LNCAP (cell line): Measurements from ENCODE around the gene ADARB2.

Experiments used
- TF ChIP-seq, protein P1 (sequence below): fragments of 450-650 bp; IDR thresholded peaks from 2 replicates; pipeline ENCODE4 v1.5.1; 2017; ENCODE audit warnings: mild to moderate bottlenecking

The ADARB2 gene

DNA sequence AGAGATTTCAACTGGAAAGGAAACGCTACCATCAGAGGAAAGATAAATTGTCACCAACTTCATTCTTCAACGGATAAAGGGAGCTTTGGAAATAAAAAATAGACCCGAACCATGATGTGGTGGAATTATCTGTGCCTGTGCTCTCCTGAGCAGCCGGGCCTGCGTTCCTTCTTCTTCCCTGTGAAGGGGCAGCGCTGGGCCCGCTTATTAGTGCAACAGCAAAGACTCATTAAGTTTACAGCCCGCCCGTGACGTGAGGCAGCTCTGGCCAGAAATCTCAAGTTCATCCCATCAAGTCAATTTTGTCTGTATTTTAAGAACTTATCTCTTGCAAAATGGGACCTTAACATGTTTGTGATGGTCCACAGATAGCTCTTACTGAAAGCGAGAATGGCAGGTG lies 193.7 kb downstream of the ADARB2 start:
- TF ChIP-seq, protein P1, sequence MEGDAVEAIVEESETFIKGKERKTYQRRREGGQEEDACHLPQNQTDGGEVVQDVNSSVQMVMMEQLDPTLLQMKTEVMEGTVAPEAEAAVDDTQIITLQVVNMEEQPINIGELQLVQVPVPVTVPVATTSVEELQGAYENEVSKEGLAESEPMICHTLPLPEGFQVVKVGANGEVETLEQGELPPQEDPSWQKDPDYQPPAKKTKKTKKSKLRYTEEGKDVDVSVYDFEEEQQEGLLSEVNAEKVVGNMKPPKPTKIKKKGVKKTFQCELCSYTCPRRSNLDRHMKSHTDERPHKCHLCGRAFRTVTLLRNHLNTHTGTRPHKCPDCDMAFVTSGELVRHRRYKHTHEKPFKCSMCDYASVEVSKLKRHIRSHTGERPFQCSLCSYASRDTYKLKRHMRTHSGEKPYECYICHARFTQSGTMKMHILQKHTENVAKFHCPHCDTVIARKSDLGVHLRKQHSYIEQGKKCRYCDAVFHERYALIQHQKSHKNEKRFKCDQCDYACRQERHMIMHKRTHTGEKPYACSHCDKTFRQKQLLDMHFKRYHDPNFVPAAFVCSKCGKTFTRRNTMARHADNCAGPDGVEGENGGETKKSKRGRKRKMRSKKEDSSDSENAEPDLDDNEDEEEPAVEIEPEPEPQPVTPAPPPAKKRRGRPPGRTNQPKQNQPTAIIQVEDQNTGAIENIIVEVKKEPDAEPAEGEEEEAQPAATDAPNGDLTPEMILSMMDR = no peak

DNA sequence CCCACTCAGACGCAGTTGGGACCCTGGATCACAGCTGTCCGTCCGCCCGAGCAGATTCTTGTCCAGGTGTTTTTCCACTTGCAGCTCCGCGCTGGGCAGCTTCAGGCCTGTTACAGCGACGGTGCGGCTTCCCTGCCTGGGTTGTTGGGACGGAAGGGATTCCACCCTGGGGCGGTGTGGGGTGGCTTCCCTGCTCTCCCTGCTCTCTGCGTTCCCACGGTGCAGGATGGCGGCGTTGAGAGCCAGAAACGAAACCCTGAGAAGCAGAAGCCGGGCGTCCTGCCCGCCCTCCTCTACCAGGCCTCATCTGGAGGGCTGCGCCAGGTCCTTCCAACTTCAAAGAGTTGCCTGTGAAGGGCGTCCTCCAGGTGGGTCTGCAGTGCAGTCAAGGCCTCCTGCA lies 194.4 kb downstream of the ADARB2 start:
- TF ChIP-seq, protein P1 = no peak

DNA sequence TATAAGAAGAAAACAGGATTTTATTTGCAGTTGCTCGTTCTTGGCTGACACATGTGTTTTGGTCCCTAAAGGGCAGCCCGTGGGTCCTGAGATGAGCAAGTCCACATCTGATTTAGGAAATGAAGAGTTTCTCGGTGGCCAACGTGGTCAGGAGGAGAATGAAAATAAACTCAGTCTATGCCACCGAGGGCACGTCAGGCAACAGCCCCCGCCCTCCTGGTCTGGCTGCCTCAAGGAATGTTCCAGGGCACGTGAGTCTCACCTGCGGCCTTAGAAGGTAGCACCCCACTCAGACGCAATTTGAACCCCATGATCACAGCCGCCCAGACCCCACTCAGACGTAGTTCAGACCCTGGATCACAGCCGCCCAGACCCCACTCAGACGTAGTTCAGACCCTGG lies 197.2 kb downstream of the ADARB2 start:
- TF ChIP-seq, protein P1 = no peak

DNA sequence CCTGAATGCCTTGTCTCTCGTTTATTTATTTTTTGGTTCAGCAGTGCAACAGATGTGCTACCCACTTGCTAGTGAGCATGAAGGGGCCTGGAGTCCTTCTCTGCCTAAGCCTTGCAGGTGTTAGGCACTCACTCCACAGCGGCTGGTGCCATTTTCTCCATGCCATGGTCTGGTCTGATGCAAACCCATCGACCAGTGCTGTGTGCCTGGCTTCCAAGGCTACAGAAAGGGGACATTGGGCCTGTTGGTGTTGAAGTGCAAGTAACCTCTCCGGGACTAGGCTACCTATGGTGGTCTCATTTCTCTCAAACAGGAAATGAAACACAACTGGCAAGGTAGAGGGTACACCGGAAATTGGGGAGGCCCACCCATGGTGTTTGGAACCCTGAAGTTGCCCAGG lies 198.1 kb downstream of the ADARB2 start:
- TF ChIP-seq, protein P1 = no peak

DNA sequence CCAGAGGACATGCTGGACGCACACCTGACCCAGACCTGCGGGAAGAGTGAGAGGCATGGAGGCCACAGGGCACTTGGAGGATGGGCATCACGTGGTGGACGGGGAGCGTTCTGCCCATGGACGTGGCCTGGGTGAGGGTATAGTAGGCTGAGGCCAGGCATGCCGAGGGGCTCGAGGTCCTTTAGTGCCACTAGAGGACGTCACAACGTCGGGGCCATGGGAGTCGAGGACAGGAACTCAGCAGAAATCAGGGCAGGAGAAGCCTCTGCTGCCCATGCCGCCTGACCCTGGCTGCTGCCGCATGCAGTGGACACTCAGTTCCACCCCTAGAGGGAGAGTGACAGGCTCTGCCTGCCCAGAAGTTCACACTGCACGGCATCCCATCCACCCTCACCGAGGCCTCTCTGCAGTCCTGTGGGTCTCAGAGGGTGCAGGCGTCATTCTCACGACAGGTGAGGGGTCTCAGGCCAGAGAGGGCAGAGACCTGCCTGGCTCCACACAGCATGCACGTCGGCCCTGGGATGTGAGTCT lies 198.7 kb downstream of the ADARB2 start:
- TF ChIP-seq, protein P1 = no peak

DNA sequence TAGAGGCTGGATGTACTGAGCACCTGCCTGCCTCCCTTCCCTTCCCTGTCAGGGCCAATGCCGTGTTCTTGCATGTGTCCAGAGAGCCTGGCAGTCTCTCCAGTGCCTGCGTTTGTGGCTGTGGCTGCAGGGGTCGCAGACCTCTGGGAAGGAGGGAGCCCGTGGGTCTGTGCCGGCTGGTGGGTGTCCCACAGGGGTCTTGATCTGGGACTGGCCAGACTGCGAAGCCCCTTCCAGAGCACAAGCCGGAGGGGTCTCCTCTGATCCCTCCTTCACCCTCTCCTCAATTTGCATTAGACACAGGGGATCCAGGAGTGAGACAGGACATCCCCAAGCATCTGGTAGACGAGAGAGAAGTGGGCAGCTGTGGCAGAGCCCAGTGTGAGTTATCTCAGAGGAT lies 199.2 kb downstream of the ADARB2 start:
- TF ChIP-seq, protein P1 = no peak

DNA sequence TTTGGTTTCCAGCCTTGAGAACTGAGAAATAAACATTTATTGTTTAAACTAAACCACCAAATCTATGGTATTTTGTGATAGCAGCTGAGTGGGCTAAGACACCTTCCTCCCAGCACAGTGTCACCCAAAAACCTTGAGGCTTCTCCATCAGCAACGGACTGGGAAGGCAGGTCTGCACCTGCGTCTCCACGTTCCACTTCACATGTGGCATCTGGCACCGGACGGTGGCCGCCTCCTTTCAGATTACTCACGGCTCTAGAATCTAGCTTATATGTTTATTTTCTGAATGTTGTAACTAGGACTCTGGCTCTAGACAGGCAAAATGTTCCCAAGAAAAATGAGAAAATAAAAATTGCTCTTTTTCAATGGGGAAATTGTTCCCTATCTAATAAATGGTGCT lies 201.0 kb downstream of the ADARB2 start:
- TF ChIP-seq, protein P1 = no peak
